Cortex of kidney (tissue), 1 donor: Measurements from ENCODE around the gene RRP36.
A peak's percentile ranks its signal among the peaks of the same experiment; 100 is the strongest.
"Not testable (repeated sequence)": the region's sequence is repeated elsewhere in the genome, so short reads cannot be mapped to it uniquely, and the experiment has no call there.

Experiments used
- DNase-seq: peaks from one replicate; lab custom pipeline; 2025; lab: John Stamatoyannopoulos, UW

The RRP36 gene

GRCh38 chr6:43021270-43022047 lies at the start of gene RRP36:
TSS of gene RRP36 (plus strand) at chr6:43021623. CDS start at chr6:43021655, 32 bp downstream.
- DNase-seq: no peak

GRCh38 chr6:42971746-42972327 lies 49.6 kb upstream of the RRP36 start:
- no peak for DNase-seq

GRCh38 chr6:42973926-42974325 lies 47.5 kb upstream of the RRP36 start:
- no peak for DNase-seq

- DNase-seq: no peak
These were observed 46.4 kb upstream of the RRP36 start for GRCh38 chr6:42974919-42975505.

GRCh38 chr6:42978487-42978838 lies 43.0 kb upstream of the RRP36 start:
- no peak for DNase-seq

GRCh38 chr6:42978839-42979522 lies 42.4 kb upstream of the RRP36 start, which contains the start of gene PEX6:
TSS of gene PEX6 (minus strand) at chr6:42979181. CDS start at chr6:42979150, 31 bp downstream.
- DNase-seq: no peak

GRCh38 chr6:42979523-42980177 lies 41.8 kb upstream of the RRP36 start:
- DNase-seq: no peak

GRCh38 chr6:42981836-42982235 lies 39.6 kb upstream of the RRP36 start:
- DNase-seq: no peak

- peak; percentile 31 for DNase-seq
These were observed 37.2 kb upstream of the RRP36 start, which contains the start of gene PPP2R5D for GRCh38 chr6:42984001-42984923. TSS of gene PPP2R5D (plus strand) at chr6:42984570. CDS start at chr6:42984678, 108 bp downstream.

- no peak for DNase-seq
These were observed 36.4 kb upstream of the RRP36 start for GRCh38 chr6:42984924-42985475.

GRCh38 chr6:42987533-42988451 lies 33.6 kb upstream of the RRP36 start:
- no peak for DNase-seq

GRCh38 chr6:42988486-42989020 lies 32.9 kb upstream of the RRP36 start:
- no peak for DNase-seq

- DNase-seq: no peak
These were observed 31.5 kb upstream of the RRP36 start for GRCh38 chr6:42989923-42990322.

GRCh38 chr6:42993445-42993844 lies 28.0 kb upstream of the RRP36 start:
- DNase-seq: no peak

GRCh38 chr6:42996513-42996912 lies 24.9 kb upstream of the RRP36 start:
- DNase-seq: no peak

- DNase-seq: not testable (repeated sequence)
These were observed 23.2 kb upstream of the RRP36 start for GRCh38 chr6:42998205-42998604.

- no peak for DNase-seq
These were observed 19.6 kb upstream of the RRP36 start for GRCh38 chr6:43001843-43002242.

- DNase-seq: no peak
These were observed 15.6 kb upstream of the RRP36 start for GRCh38 chr6:43005844-43006243.

- no peak for DNase-seq
These were observed 15.2 kb upstream of the RRP36 start for GRCh38 chr6:43006251-43006650.
